HL-60 (cell line): ENCODE results near the gene GEMIN4.
"Not testable (repeated sequence)": the region's sequence is repeated elsewhere in the genome, so short reads cannot be mapped to it uniquely, and the experiment has no call there.

ENCODE experiments used
- DNase-seq, 2 experiments: peaks; one replicate each; pipeline ENCODE4 v3.0.0-alpha.2; 2010 to 2020; ENCODE audit warnings: low read depth in 1 of 2, low spot score in 1 of 2
- H3K27ac ChIP-seq: fragments of 250-450 bp; sonication (Bioruptor Pico); replicated peaks from 2 replicates; pipeline ENCODE4 v1.5.1; 2020; ENCODE audit warnings: mild to moderate bottlenecking, moderate library complexity
- H3K27me3 ChIP-seq: fragments of 250-450 bp; sonication (Bioruptor Pico); 2 replicates; pipeline ENCODE4 v1.5.1; 2021; ENCODE audit warnings: mild to moderate bottlenecking, moderate library complexity; ENCODE audit not compliant: insufficient read depth, poor library complexity, severe bottlenecking
- H3K4me3 ChIP-seq: replicated peaks from 2 replicates; pipeline ENCODE4 v1.5.1; 2011; ENCODE audit warnings: mild to moderate bottlenecking, control low read depth, low read length; ENCODE audit not compliant: insufficient read depth
- GABPA ChIP-seq: IDR thresholded peaks from 2 replicates; pipeline ENCODE4 v1.6.1; 2012; ENCODE audit warnings: low read depth
- POLR2AphosphoS5 ChIP-seq: IDR thresholded peaks from 2 replicates; pipeline ENCODE4 v1.6.1; 2012; ENCODE audit warnings: low read depth
- SPI1 ChIP-seq: IDR thresholded peaks from 2 replicates; pipeline ENCODE4 v1.6.1; 2012; ENCODE audit warnings: low read depth, mild to moderate bottlenecking, borderline replicate concordance
- TF ChIP-seq, protein P1 (sequence below): IDR thresholded peaks from one replicate; pipeline ENCODE4 v1.5.1; 2011; ENCODE audit warnings: low read length, control low read depth, inconsistent platforms; ENCODE audit not compliant: insufficient read depth
- TF ChIP-seq, protein P2 (sequence below): IDR thresholded peaks from 2 replicates; pipeline ENCODE4 v1.6.1; 2012; ENCODE audit warnings: low read depth; ENCODE audit not compliant: insufficient replicate concordance

GEMIN4 gene

DNA sequence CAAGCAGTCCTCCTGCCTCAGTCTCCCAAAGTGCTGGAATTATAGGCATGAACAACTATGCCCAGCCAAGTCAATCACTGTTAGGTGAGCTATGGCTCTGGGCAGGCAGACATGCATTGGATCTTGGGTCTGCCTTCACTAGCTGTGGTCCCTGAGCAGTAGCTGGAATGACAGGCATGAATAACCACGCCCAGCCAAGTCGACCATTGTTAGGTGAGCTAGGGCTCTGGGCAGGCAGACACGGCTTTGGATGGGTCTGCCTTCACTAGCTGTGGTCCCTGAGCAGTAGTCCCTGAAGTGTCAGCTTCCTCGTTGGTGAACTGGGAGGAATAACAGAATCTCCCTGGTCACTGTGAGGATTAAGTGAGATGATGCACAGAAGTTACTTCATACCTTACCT is 36.5 kb upstream of the GEMIN4 start:
- H3K27me3 ChIP-seq = no peaks in the 10 kb centered on the region
- no peak overlapping the region for H3K27ac ChIP-seq
- no peak for TF ChIP-seq POLR2AphosphoS5
- TF ChIP-seq, protein P1, sequence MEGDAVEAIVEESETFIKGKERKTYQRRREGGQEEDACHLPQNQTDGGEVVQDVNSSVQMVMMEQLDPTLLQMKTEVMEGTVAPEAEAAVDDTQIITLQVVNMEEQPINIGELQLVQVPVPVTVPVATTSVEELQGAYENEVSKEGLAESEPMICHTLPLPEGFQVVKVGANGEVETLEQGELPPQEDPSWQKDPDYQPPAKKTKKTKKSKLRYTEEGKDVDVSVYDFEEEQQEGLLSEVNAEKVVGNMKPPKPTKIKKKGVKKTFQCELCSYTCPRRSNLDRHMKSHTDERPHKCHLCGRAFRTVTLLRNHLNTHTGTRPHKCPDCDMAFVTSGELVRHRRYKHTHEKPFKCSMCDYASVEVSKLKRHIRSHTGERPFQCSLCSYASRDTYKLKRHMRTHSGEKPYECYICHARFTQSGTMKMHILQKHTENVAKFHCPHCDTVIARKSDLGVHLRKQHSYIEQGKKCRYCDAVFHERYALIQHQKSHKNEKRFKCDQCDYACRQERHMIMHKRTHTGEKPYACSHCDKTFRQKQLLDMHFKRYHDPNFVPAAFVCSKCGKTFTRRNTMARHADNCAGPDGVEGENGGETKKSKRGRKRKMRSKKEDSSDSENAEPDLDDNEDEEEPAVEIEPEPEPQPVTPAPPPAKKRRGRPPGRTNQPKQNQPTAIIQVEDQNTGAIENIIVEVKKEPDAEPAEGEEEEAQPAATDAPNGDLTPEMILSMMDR = no peak
- TF ChIP-seq, protein P2, sequence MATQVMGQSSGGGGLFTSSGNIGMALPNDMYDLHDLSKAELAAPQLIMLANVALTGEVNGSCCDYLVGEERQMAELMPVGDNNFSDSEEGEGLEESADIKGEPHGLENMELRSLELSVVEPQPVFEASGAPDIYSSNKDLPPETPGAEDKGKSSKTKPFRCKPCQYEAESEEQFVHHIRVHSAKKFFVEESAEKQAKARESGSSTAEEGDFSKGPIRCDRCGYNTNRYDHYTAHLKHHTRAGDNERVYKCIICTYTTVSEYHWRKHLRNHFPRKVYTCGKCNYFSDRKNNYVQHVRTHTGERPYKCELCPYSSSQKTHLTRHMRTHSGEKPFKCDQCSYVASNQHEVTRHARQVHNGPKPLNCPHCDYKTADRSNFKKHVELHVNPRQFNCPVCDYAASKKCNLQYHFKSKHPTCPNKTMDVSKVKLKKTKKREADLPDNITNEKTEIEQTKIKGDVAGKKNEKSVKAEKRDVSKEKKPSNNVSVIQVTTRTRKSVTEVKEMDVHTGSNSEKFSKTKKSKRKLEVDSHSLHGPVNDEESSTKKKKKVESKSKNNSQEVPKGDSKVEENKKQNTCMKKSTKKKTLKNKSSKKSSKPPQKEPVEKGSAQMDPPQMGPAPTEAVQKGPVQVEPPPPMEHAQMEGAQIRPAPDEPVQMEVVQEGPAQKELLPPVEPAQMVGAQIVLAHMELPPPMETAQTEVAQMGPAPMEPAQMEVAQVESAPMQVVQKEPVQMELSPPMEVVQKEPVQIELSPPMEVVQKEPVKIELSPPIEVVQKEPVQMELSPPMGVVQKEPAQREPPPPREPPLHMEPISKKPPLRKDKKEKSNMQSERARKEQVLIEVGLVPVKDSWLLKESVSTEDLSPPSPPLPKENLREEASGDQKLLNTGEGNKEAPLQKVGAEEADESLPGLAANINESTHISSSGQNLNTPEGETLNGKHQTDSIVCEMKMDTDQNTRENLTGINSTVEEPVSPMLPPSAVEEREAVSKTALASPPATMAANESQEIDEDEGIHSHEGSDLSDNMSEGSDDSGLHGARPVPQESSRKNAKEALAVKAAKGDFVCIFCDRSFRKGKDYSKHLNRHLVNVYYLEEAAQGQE = no peak
- TF ChIP-seq GABPA = no peak
- no peak for TF ChIP-seq SPI1
- no peak for DNase-seq
- H3K4me3 ChIP-seq = no peak overlapping the region

DNA sequence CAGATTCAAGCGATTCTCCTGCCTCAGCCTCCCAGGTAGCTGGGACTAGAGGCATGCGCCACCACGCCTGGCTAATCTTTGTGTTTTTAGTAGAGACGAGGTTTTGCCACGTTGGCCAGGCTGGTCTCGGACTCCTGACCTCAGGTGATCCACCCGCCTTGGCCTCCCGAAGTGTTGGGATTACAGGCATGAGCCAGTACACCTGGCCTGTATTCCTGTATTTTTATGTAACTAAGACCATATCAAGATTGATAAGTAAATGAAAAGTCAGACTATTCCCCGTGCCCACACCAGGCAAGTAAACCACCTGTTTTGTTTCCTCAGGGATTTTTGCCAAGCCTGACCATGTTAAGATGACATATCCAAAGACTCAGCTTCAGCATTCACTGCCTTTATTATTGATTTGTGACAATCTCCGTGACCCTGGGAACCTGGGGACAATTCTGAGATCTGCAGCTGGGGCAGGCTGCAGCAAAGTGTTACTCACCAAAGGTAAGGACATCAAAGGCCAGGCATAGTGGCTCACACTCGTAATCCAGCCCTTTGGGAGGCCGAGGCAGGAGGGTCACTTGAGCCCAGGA is 35.7 kb upstream of the GEMIN4 start:
- no peak for DNase-seq
- Histone ChIP-seq H3K4me3 (no peak overlapping the region), H3K27me3 (no peaks in the 10 kb centered on the region), H3K27ac (no peak overlapping the region)
- TF ChIP-seq GABPA = no peak
- no peak for TF ChIP-seq POLR2AphosphoS5
- TF ChIP-seq, protein P2 = no peak
- TF ChIP-seq SPI1 = no peak
- TF ChIP-seq, protein P1 = no peak

DNA sequence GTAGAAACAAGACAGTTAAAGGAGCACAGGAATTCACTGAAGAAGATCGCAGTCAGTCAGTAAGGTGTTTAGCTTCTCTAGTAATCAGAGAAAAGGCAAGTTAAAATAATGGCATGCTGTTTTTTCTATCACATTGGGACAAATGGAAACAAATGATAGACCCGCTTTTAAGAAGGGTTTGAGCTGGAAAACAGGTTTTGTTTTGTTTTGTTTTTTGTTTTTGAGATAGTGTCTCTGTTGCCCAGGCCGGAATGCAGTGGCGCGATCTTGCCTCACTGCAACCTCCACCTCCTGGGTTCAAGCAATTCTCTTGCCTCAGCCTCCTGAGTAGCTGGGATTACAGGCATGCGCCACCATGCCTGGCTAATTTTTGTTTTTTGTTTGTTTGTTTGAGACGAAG is 33.8 kb upstream of the GEMIN4 start:
- H3K27me3 ChIP-seq, H3K4me3 ChIP-seq, DNase-seq, H3K27ac ChIP-seq: not testable (repeated sequence)

DNA sequence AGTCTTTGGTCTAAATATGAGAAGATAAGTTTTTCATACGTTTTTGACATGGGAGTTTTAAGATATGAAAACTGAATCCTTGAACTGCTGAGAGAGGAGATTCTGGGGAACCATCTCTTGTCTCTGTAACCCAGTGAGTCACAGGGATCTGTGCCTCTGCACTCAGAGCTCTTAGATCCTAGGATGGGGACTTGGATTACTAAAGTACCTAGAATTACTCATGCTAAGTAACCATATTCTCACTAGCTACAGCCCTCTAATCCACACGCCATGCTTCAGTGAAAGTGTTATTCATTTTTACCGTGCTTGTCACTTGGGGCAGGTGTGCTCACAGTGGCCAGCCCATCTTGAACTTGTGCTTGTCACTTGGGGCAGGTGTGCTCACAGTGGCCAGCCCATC is 32.1 kb upstream of the GEMIN4 start:
- no peak for DNase-seq
- Histone ChIP-seq H3K27me3 (no peaks in the 10 kb centered on the region), H3K4me3 (no peak overlapping the region), H3K27ac (no peak overlapping the region)
- no peak for TF ChIP-seq POLR2AphosphoS5
- TF ChIP-seq SPI1 = no peak
- TF ChIP-seq, protein P1 = no peak
- TF ChIP-seq, protein P2 = no peak
- no peak for TF ChIP-seq GABPA
